Stimulated activated CD8-positive, alpha-beta memory T cell treated with anti-CD3 and anti-CD28 coated beads, Interleukin-7, amount 100 ng/mL, for 48 hours (primary cell): ENCODE data around the gene EPM2A.
A peak's percentile ranks its signal among the peaks of the same experiment; 100 is the strongest.
"Not testable (repeated sequence)": the region's sequence is repeated elsewhere in the genome, so short reads cannot be mapped to it uniquely, and the experiment has no call there.

Source experiments
- DNase-seq, 2 donors: peaks; one replicate each; pipeline ENCODE4 v3.0.0-alpha.2; 2020; ENCODE audit warnings: low read depth in 1 of 2; ENCODE audit errors: extremely low read depth in 1 of 2

The EPM2A gene

GRCh38 chr6:145735356-145736165, at the start of gene EPM2A:
Gene EPM2A, minus strand, starts transcription at chr6:145735520. Its CDS starts 22 bp downstream, at chr6:145735498.
- DNase-seq, result peak; percentile 27 to 41

DNA sequence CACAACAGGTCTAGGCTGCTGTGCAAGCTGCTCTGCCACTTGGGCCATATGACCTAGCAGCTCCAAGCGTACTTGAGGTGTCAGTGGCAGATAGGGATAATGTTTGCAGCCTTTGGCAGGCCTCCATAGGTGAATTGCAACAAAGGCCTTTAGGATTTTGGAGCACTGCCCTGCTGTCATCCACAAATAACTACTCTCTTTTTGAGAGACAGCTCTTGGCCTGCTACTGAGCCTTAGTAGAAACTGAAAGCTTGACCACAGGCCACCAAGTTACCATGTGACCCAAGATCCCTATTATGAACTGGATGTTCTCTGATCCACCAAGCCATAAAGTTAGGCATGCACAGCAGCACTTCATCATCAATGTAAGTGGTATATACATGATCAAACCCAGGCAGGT, 49.4 kb upstream of the EPM2A start:
- DNase-seq, result no peak

- DNase-seq, result no peak
Measured at GRCh38 chr6:145783796-145784195, 48.5 kb upstream of the EPM2A start.

GRCh38 chr6:145772846-145773245, 37.5 kb upstream of the EPM2A start:
- DNase-seq, result no peak

DNA sequence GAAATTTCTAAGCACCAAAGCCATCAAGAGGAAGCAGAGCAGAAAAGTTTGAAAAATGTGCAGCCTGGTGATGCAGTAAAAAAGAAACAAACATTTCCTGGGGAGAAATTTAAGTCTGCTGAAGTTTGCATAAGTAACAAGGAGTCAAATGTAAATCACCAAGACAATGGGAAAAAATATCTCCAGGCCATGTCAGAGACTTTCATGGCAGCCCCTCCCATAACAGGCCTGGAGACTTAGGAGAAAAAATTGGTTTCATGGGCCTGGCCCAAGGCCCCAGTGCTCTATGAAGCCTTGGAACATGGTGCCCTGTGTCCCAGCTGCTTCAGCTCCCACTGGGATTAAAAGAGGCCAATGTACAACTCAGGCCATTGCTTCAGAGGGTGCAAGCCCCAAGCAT, 30.1 kb upstream of the EPM2A start:
- no peak for DNase-seq

DNA sequence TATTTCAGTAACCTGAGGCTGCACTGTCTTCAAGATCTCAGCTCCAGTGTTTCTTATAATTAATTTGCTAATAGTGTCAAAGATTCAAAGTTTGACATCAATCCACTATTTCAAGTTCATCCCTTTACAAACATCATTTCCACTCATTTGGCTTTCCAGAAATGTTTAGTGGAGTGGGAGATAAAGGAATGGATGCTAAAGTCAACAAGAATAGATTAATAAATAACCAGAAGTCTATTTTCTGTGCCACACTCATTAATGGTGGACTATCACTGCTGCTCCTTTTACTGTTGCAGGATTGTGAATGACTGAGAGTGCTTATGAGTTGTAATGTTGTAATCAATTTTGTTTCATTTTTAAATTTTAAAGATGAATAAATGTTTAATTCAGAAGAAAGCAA, 28.4 kb upstream of the EPM2A start:
- DNase-seq, result no peak

DNA sequence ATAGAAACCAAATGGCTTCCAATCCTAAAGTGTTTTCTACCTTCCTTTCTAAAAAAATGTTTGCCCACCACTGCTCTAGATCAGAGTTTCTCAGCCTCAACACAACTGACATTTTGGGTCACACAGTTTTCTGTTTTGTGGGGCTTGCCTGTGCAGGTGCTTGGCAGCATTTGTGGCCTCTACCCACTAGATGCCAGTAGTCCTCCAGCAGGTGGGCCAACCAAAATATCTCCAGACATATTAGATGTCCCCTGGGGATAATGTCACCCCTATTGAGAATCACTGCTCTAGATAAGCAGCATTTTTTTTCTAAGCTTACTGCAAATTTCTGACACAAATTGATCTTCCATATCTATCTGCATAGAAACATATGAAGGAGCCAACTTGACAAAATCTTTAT, 26.3 kb upstream of the EPM2A start:
- no peak for DNase-seq

GRCh38 chr6:145758113-145758512, 22.8 kb upstream of the EPM2A start:
- no peak for DNase-seq

GRCh38 chr6:145756170-145756662, 20.9 kb upstream of the EPM2A start:
- DNase-seq, result no peak

DNA sequence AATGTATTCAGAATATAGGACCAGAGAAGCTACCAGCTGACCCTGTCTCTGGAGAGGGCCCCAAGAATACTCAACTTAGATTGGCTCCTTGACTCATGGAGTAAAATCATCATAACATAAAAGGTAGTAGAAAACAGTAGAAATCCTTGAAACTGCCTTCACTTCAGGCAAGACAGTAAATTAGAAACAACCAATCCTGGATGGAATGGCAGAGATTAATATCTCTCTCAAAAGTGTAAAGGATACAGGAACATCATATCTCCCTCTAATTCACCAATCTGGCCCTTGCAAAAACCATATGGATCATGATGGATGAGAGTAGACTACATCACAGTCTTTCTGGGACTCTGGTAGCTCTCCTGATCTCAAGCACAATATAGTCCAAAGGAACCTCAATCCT, 20.4 kb upstream of the EPM2A start:
- DNase-seq, result no peak

- DNase-seq, result no peak
Measured at GRCh38 chr6:145752638-145753037, 17.3 kb upstream of the EPM2A start.

GRCh38 chr6:145749632-145750031, 14.3 kb upstream of the EPM2A start:
- DNase-seq, result no peak

GRCh38 chr6:145745861-145746260, 10.5 kb upstream of the EPM2A start:
- no peak for DNase-seq

GRCh38 chr6:145744619-145745018, 9.3 kb upstream of the EPM2A start:
- DNase-seq, result no peak

DNA sequence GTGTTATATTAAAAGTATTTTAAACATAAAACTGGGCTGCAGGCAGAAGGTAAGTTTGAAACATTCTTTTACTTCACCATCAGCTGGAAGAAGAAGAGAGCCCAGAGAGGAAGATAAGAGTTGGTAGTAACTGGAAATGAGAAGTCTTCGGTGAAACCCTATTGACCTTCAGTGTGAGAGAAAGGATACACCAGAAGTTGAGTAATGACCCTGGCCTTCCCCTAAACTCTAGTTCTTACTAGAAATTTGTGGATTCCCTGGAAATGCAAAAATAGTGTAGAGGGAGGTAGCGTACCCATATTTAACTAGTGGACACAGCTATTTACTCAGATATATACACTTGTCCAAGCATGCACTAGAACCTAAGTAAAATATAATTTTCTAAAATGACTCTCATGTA, 8.0 kb upstream of the EPM2A start:
- no peak for DNase-seq

GRCh38 chr6:145742472-145742871, 7.2 kb upstream of the EPM2A start:
- DNase-seq, result not testable (repeated sequence)

DNA sequence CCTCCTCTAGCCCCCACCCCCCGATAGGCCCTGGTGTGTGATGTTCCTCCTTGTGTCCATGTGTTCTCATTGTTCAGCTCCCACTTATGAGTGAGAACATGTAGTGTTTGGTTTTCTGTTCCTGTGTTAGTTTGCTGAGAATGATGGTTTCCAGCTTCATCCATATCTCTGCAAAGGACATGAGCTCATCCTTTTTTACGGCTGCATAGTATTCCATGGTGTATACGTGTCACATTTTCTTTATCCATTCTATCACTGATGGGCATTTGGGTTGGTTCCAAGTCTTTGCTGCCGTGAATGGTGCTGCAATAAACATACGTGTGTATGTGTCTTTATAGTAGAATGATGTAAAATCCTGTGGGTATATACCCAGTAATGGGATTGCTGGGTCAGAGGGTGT, 4.4 kb upstream of the EPM2A start:
- not testable (repeated sequence) for DNase-seq

GRCh38 chr6:145738265-145738664, 2.9 kb upstream of the EPM2A start:
- DNase-seq, result no peak

GRCh38 chr6:145736661-145737144, 1.4 kb upstream of the EPM2A start:
- no peak for DNase-seq

GRCh38 chr6:145734486-145735355, 599 bp downstream of the EPM2A start:
- DNase-seq, result peak; percentile 53 to 66

DNA sequence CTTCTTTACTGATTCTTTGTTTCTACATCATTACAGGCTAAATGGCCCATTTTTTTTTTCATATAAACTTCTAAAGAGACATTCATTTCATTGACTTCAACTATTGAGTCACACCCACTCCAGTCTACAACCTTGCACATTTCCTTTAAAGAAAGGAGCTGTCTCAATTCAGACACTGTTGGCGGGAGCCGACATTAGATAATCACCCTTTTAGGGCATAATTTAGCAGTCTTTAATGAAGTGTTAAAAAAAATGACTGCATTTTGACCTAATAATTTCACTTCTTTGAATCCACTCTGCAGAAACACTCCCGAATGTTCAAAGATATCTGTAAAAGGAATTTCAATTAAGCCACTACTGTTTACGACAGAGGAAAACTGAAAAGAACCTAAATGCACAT, 1.5 kb downstream of the EPM2A start:
- DNase-seq, result no peak

GRCh38 chr6:145733207-145733606, 2.1 kb downstream of the EPM2A start:
- no peak for DNase-seq
